SH-SY5Y (cell line): ENCODE measurements around the gene MICAL3.

Source experiments
- GATA2 ChIP-seq: IDR thresholded peaks from 2 replicates; pipeline ENCODE4 v1.6.1; 2011; ENCODE audit warnings: mild to moderate bottlenecking, low read depth, low read length
- GATA3 ChIP-seq: IDR thresholded peaks from 2 replicates; pipeline ENCODE4 v1.6.1; 2011; ENCODE audit warnings: low read depth, mild to moderate bottlenecking, low read length, moderate library complexity

- TF ChIP-seq GATA3 = no peak
- no peak for TF ChIP-seq GATA2
Observed at GRCh38 chr22:17828502-17829080, 195.8 kb downstream of the MICAL3 start.
